H1 (cell line): ENCODE data around the gene CADPS. TPM values are rescaled to one million over a fixed set of nuclear protein-coding genes. Genes with fewer than 3 reads are reported as not detected.

ENCODE experiments used
- CTCF ChIA-PET: fragments of 300-600 bp; sonication (Branson Sonifier 250); formaldehyde crosslinking; loops from one replicate; lab custom pipeline; 2021; ENCODE audit not compliant: partially characterized antibody; lab: Charles Lee
- POLR2A ChIA-PET: fragments of 300-600 bp; sonication (Branson Sonifier 250); formaldehyde crosslinking; loops from one replicate; lab custom pipeline; 2021; ENCODE audit warnings: inconsistent platforms; ENCODE audit not compliant: partially characterized antibody; lab: Charles Lee
- DNase-seq, 2 experiments: peaks; one replicate each; pipeline versions ENCODE4 v3.0.0 to v3.0.0-alpha.2; 2010 to 2022; ENCODE audit warnings: low spot score in 2 of 2, low read depth in 1 of 2, mixed read lengths in 1 of 2
- FAIRE-seq: peaks from 2 replicates; lab custom pipeline; 2011; peaks lifted over from hg19 to GRCh38; lab: Jason Lieb, UNC
- H2AFZ ChIP-seq: 2 replicates; pipeline ENCODE4 v1.8.1; 2012; ENCODE audit warnings: low read length, inconsistent platforms
- H2AK5ac ChIP-seq: 2 replicates; pipeline ENCODE4 v1.6.1; 2013; ENCODE audit warnings: low read depth, low read length
- H2BK120ac ChIP-seq: replicated peaks from 2 replicates; pipeline ENCODE3; 2013; ENCODE audit warnings: low read depth, low read length, inconsistent platforms
- H2BK12ac ChIP-seq: 2 replicates; pipeline ENCODE4 v1.6.1; 2013; ENCODE audit warnings: low read depth, low read length
- H2BK15ac ChIP-seq: 2 replicates; pipeline ENCODE4 v1.6.1; 2013; ENCODE audit warnings: low read length
- H2BK20ac ChIP-seq: 2 replicates; pipeline ENCODE4 v1.6.1; 2013; ENCODE audit warnings: low read length
- H2BK5ac ChIP-seq: 2 replicates; pipeline ENCODE4 v1.6.1; 2013; ENCODE audit warnings: low read depth, low read length
- H3K14ac ChIP-seq: 2 replicates; pipeline ENCODE4 v1.6.1; 2013; ENCODE audit warnings: inconsistent platforms; ENCODE audit not compliant: insufficient read length
- H3K18ac ChIP-seq: 2 replicates; pipeline ENCODE4 v1.6.1; 2013; ENCODE audit warnings: low read length; ENCODE audit errors: extremely low read depth
- H3K23ac ChIP-seq: 2 replicates; pipeline ENCODE4 v1.6.1; 2013; ENCODE audit warnings: inconsistent platforms; ENCODE audit not compliant: insufficient read length
- H3K23me2 ChIP-seq: 2 replicates; pipeline ENCODE4 v1.6.1; 2013; ENCODE audit warnings: low read depth, low read length
- H3K27ac ChIP-seq: 2 replicates; pipeline ENCODE4 v1.6.1; 2011; ENCODE audit warnings: low read depth, low read length, inconsistent platforms
- H3K27me3 ChIP-seq, 4 experiments: replicated peaks in 1 of 4; 1 replicate in 1 of 4; 2 replicates in 3 of 4; pipeline versions ENCODE4 v1.6.1 to v1.8.1; 2011 to 2013; ENCODE audit warnings: low read length in 3 of 4, mild to moderate bottlenecking in 3 of 4, inconsistent platforms in 2 of 4, mixed read lengths in 2 of 4, moderate library complexity in 1 of 4; ENCODE audit not compliant: control insufficient read depth in 3 of 4, insufficient read depth in 3 of 4; ENCODE audit errors: extremely low read depth in 1 of 4
- H3K36me3 ChIP-seq, 4 experiments: 2 replicates each; pipeline versions ENCODE4 v1.6.1 to v1.8.1; 2011 to 2013; ENCODE audit warnings: mild to moderate bottlenecking in 4 of 4, low read length in 3 of 4, moderate library complexity in 2 of 4, control low read depth in 1 of 4, inconsistent platforms in 1 of 4; ENCODE audit not compliant: insufficient read depth in 4 of 4, control insufficient read depth in 2 of 4
- H3K4ac ChIP-seq: replicated peaks from 2 replicates; pipeline ENCODE3; 2013; ENCODE audit warnings: low read length, low read depth, mixed read lengths, inconsistent platforms; ENCODE audit not compliant: insufficient read length
- H3K4me1 ChIP-seq, 4 experiments: replicated peaks in 1 of 4; 1 replicate in 1 of 4; 2 replicates in 3 of 4; pipeline versions ENCODE4 v1.6.1 to v1.8.1; 2011 to 2013; ENCODE audit warnings: low read length in 3 of 4, inconsistent platforms in 2 of 4, mixed read lengths in 1 of 4; ENCODE audit not compliant: insufficient read depth in 4 of 4, control insufficient read depth in 3 of 4
- H3K4me2 ChIP-seq, 2 experiments: 2 replicates each; pipeline versions ENCODE4 v1.6.1 to v1.8.1; 2011 to 2013; ENCODE audit warnings: low read depth in 2 of 2, low read length in 2 of 2, control low read depth in 1 of 2, inconsistent platforms in 1 of 2, mild to moderate bottlenecking in 1 of 2; ENCODE audit not compliant: insufficient read depth in 1 of 2
- H3K4me3 ChIP-seq, 4 experiments: fragments of 200-600, 300-600 bp in 1 of 4; sonication (generic), shearing (Covaris generic), sonication (Bioruptor Twin) in 1 of 4; 2 replicates each; pipeline versions ENCODE4 v1.5.1 to v1.8.1; 2011 to 2016; ENCODE audit warnings: low read length in 4 of 4, low read depth in 3 of 4, control low read depth in 2 of 4, inconsistent platforms in 2 of 4, mild to moderate bottlenecking in 2 of 4, mixed read lengths in 1 of 4, moderate library complexity in 1 of 4; ENCODE audit not compliant: insufficient read depth in 2 of 4; ENCODE audit errors: extremely low read depth in 1 of 4
- H3K56ac ChIP-seq: replicated peaks from 2 replicates; pipeline ENCODE3; 2013; ENCODE audit warnings: low read depth, mild to moderate bottlenecking, mixed read lengths, low read length, inconsistent platforms; ENCODE audit not compliant: insufficient read length
- H3K79me1 ChIP-seq: 2 replicates; pipeline ENCODE4 v1.6.1; 2013; ENCODE audit warnings: low read depth, low read length, control low read depth
- H3K79me2 ChIP-seq, 2 experiments: 2 replicates each; pipeline versions ENCODE4 v1.6.1 to v1.8.1; 2012 to 2013; ENCODE audit warnings: low read length in 2 of 2, mild to moderate bottlenecking in 2 of 2, inconsistent platforms in 1 of 2; ENCODE audit not compliant: insufficient read depth in 2 of 2, control insufficient read depth in 1 of 2
- H3K9ac ChIP-seq, 4 experiments: replicated peaks in 1 of 4; 1 replicate in 1 of 4; 2 replicates in 3 of 4; pipeline versions ENCODE4 v1.6.1 to v1.8.1; 2011 to 2013; ENCODE audit warnings: low read depth in 3 of 4, low read length in 3 of 4, control low read depth in 2 of 4, mild to moderate bottlenecking in 2 of 4, moderate library complexity in 2 of 4, inconsistent platforms in 1 of 4; ENCODE audit errors: extremely low read depth in 1 of 4
- H3K9me3 ChIP-seq, 2 experiments: 2 replicates each; pipeline versions ENCODE4 v1.6.1 to v1.8.1; 2012 to 2013; ENCODE audit warnings: mild to moderate bottlenecking in 2 of 2, moderate library complexity in 2 of 2, control low read depth in 1 of 2, inconsistent platforms in 1 of 2, low read depth in 1 of 2, low read length in 1 of 2, mixed read lengths in 1 of 2; ENCODE audit not compliant: insufficient read depth in 2 of 2
- H4K20me1 ChIP-seq, 2 experiments: replicated peaks in 1 of 2; 2 replicates each; pipeline versions ENCODE3 to v1.8.1; 2011 to 2013; ENCODE audit warnings: inconsistent platforms in 2 of 2, low read length in 2 of 2, mild to moderate bottlenecking in 1 of 2; ENCODE audit not compliant: insufficient read depth in 2 of 2, control insufficient read depth in 1 of 2
- H4K5ac ChIP-seq: 2 replicates; pipeline ENCODE4 v1.6.1; 2013; ENCODE audit warnings: low read length, low read depth, mixed read lengths, inconsistent platforms; ENCODE audit not compliant: insufficient read length
- H4K8ac ChIP-seq: 2 replicates; pipeline ENCODE4 v1.8.0; 2013; ENCODE audit warnings: mild to moderate bottlenecking, moderate library complexity, low read length, inconsistent platforms; ENCODE audit not compliant: insufficient read depth; ENCODE audit errors: extremely low read depth
- H4K91ac ChIP-seq: replicated peaks from 2 replicates; pipeline ENCODE3; 2013; ENCODE audit warnings: low read length, mixed read lengths, inconsistent platforms; ENCODE audit not compliant: insufficient read length
- BACH1 ChIP-seq: IDR thresholded peaks from 2 replicates; pipeline ENCODE4 v1.6.1; 2012; ENCODE audit warnings: low read length, improper control_type of control experiment
- CBX8 ChIP-seq: fragments of 300-800, 300-1000 bp; sonication (generic); IDR thresholded peaks from 2 replicates; pipeline ENCODE4 v1.7.1; 2016; ENCODE audit warnings: low read depth, low read length, borderline replicate concordance
- CHD1 ChIP-seq: IDR thresholded peaks from 2 replicates; pipeline ENCODE4 v1.6.1; 2012; ENCODE audit warnings: low read depth, low read length, improper control_type of control experiment
- CHD2 ChIP-seq: IDR thresholded peaks from 2 replicates; pipeline ENCODE4 v1.6.1; 2012; ENCODE audit warnings: low read length, improper control_type of control experiment
- HDAC6 ChIP-seq: IDR thresholded peaks from one replicate; pipeline ENCODE4 v1.7.1; 2012; ENCODE audit warnings: low read depth, mild to moderate bottlenecking, inconsistent platforms, low read length, moderate library complexity
- PHF8 ChIP-seq: fragments of 200-600 bp; sonication (generic); conservative IDR thresholded peaks from 2 replicates; pipeline ENCODE4 v1.7.1; 2012; ENCODE audit warnings: low read depth, mild to moderate bottlenecking, inconsistent platforms, low read length, moderate library complexity
- SIN3A ChIP-seq, 2 experiments: IDR thresholded peaks in 1 of 2; conservative IDR thresholded peaks in 1 of 2; 2 replicates each; pipeline ENCODE4 v1.6.1; 2011 to 2012; ENCODE audit warnings: low read length in 2 of 2, improper control_type of control experiment in 1 of 2, low read depth in 1 of 2, mild to moderate bottlenecking in 1 of 2
- SUZ12 ChIP-seq: fragments of 200-600 bp; sonication (generic); IDR thresholded peaks from 2 replicates; pipeline ENCODE4 v1.6.1; 2012; ENCODE audit warnings: mild to moderate bottlenecking, inconsistent platforms, low read length, moderate library complexity, mixed read lengths
- TAF7 ChIP-seq: optimal IDR thresholded peaks from 2 replicates; pipeline ENCODE3; 2011; ENCODE audit warnings: low read depth, mild to moderate bottlenecking, inconsistent platforms, low read length, moderate library complexity, borderline replicate concordance
- polyA plus RNA-seq, 7 experiments: library from polyadenylated mRNA; depleted of rRNA in 3 of 7; stranded (reverse) in 5 of 7; unstranded in 2 of 7; fragments of >200 nt in 5 of 7; fragments of 200-250 nt in 2 of 7; gene quantifications; 1 replicate in 5 of 7; 2 replicates in 1 of 7; 4 replicates in 1 of 7; pipeline versions ENCODE4 v1.2.1 to v1.2.3, GENCODE V29; 2011 to 2013; ENCODE audit warnings: missing spikeins in 2 of 7, mixed read lengths in 2 of 7
- total RNA-seq: library from RNA; stranded (reverse); fragmentation: NEBNext Ultra II Directional; extraction: Animal tissue kit (Norgen Biotek cat#: 25700); gene quantifications from 2 replicates; pipeline ENCODE4 v1.2.1, GENCODE V29; 2021
- TF ChIP-seq, protein P1 (sequence below): IDR thresholded peaks from 2 replicates; pipeline ENCODE4 v1.6.1; 2012; ENCODE audit warnings: inconsistent platforms
- TF ChIP-seq, protein P2 (sequence below), 3 experiments: IDR thresholded peaks; 1 replicate in 2 of 3; 2 replicates in 1 of 3; pipeline versions ENCODE4 v1.5.1 to v1.6.1; 2011; ENCODE audit warnings: low read length in 3 of 3, mild to moderate bottlenecking in 3 of 3, inconsistent platforms in 2 of 3, low read depth in 1 of 3, moderate library complexity in 1 of 3; ENCODE audit not compliant: insufficient read depth in 1 of 3; ENCODE audit errors: control extremely low read depth in 1 of 3

CADPS gene
- total and polyA plus RNA-seq, 2 of the 8 experiments (the other 6 are each of a cell fraction or from before 2014, with no cell fraction given) = 7.1 to 10.2 TPM

DNA sequence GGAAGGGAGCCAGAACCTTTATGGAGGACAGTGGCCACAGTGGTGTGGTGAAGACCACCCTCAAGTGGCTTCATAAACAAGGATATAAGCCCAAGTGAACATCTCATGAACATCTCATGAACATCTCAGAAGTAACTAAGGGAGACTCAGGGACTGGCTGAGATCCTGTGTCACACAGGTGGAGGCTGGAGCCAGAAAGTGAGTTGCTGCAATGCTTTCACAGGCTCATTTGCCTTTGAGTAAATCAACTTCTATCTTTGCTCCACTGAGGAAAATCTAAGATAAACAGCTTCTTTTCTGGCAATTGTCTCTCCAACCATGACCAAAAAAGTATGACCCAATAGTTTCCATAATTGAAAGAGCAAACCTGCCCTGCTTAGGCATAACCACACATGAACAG, 152.9 kb downstream of the CADPS start:
- Histone ChIP-seq H3K4me1 (peaks cover 3 to 9% (median 7%) of the 10 kb centered on the region in 4 experiments; a peak in 6 of 7 replicates), H3K36me3 (no peaks in the 10 kb centered on the region), H2BK5ac (no peak overlapping the region), H4K20me1 (peaks cover 0 to 1% of the 10 kb centered on the region in 2 experiments), H2AK5ac (no peak overlapping the region), H3K4me2 (no peak overlapping the region), H3K9me3 (no peaks in the 10 kb centered on the region), H3K9ac (no peak overlapping the region), H3K23me2 (no peaks in the 10 kb centered on the region), H2BK120ac (no peak overlapping the region), H2BK20ac (no peak overlapping the region), H4K91ac (no peak overlapping the region), H3K23ac (no peak overlapping the region), H4K8ac (no peak overlapping the region), H3K4ac (no peak overlapping the region), H3K56ac (no peak overlapping the region), H3K79me1 (no peaks in the 10 kb centered on the region), H3K4me3 (no peak overlapping the region), H4K5ac (no peak overlapping the region), H3K27ac (no peak overlapping the region), H3K79me2 (no peaks in the 10 kb centered on the region), H2BK15ac (no peak overlapping the region), H3K27me3 (no peaks in the 10 kb centered on the region), H3K14ac (no peak overlapping the region), H2AFZ (no peak overlapping the region), H2BK12ac (no peak overlapping the region), H3K18ac (no peak overlapping the region)
- CTCF ChIA-PET = interaction anchor here (1.3 to 3.8 kb wide), 4 partner anchors 10 to 478 kb away, joined by 3 to 23 read pairs (median 4); no protein-coding TSS in a partner anchor
- FAIRE-seq = no peak
- TF ChIP-seq BACH1 (no peak), PHF8 (no peak), TAF7 (no peak), CHD2 (no peak), CHD1 (no peak), SIN3A (conservative IDR thresholded peaks at IDR 0.05 in 1 of 2, IDR thresholded peaks at IDR 0.05 in 1 of 2; ENCODE audit: low read depth in 1 of 2, low read length in 2 of 2) (no peak), HDAC6 (no peak), CBX8 (no peak), SUZ12 (no peak)
- TF ChIP-seq, protein P1, sequence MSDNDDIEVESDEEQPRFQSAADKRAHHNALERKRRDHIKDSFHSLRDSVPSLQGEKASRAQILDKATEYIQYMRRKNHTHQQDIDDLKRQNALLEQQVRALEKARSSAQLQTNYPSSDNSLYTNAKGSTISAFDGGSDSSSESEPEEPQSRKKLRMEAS = no peak
- TF ChIP-seq, protein P2, sequence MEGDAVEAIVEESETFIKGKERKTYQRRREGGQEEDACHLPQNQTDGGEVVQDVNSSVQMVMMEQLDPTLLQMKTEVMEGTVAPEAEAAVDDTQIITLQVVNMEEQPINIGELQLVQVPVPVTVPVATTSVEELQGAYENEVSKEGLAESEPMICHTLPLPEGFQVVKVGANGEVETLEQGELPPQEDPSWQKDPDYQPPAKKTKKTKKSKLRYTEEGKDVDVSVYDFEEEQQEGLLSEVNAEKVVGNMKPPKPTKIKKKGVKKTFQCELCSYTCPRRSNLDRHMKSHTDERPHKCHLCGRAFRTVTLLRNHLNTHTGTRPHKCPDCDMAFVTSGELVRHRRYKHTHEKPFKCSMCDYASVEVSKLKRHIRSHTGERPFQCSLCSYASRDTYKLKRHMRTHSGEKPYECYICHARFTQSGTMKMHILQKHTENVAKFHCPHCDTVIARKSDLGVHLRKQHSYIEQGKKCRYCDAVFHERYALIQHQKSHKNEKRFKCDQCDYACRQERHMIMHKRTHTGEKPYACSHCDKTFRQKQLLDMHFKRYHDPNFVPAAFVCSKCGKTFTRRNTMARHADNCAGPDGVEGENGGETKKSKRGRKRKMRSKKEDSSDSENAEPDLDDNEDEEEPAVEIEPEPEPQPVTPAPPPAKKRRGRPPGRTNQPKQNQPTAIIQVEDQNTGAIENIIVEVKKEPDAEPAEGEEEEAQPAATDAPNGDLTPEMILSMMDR (IDR thresholded peaks at IDR 0.05; ENCODE audit: control extremely low read depth in 1 of 3, insufficient read depth in 1 of 3, low read depth in 1 of 3, low read length in 3 of 3) = no peak
- no peak for DNase-seq
- POLR2A ChIA-PET = no interaction called here
